ENCODE results near the gene SGCD.

The SGCD gene

GRCh38 chr5:156427315-156427714 lies 100.4 kb downstream of the SGCD start:
- H3K36me3 ChIP-seq (ENCODE audit: control insufficient read depth in 2 of 2, insufficient read depth in 1 of 2, low read length in 2 of 2): no peaks in the 10 kb centered on the region
- no peak overlapping the region for H3K27ac ChIP-seq (ENCODE audit: extremely low read depth, low read depth, low read length)
- ChIA-PET POLR2A (no interaction called here), CTCF (no interaction called here)
- H3K9me3 ChIP-seq (ENCODE audit: control insufficient read depth, insufficient read depth, low read depth, low read length): no peaks in the 10 kb centered on the region
- H3K4me1 ChIP-seq (ENCODE audit: control insufficient read depth, insufficient read depth, low read length): no peaks in the 10 kb centered on the region
- no peak overlapping the region for H3K4me3 ChIP-seq (ENCODE audit: low read depth, low read length)
- TF ChIP-seq ZBTB48 (tag by site-specific recombination; IDR thresholded peaks at IDR 0.05) (no peak), SCRT1 (tag by site-specific recombination; IDR thresholded peaks at IDR 0.05; ENCODE audit: borderline replicate concordance) (no peak), GLIS1 (tag by site-specific recombination; IDR thresholded peaks at IDR 0.05) (no peak), ZNF776 (tag by site-specific recombination; IDR thresholded peaks at IDR 0.05; ENCODE audit: borderline replicate concordance) (no peak), PRDM4 (tag by site-specific recombination; IDR thresholded peaks at IDR 0.05) (no peak), ZNF707 (tag by site-specific recombination; IDR thresholded peaks at IDR 0.05) (no peak), ZSCAN30 (tag by site-specific recombination; IDR thresholded peaks at IDR 0.05) (no peak), ZNF18 (tag by site-specific recombination; IDR thresholded peaks at IDR 0.05) (no peak), ZNF311 (tag by site-specific recombination; IDR thresholded peaks at IDR 0.05; ENCODE audit: borderline replicate concordance) (no peak), ELK4 (IDR thresholded peaks at IDR 0.05; ENCODE audit: borderline replicate concordance, low read depth, low read length) (no peak), ZSCAN23 (tag by site-specific recombination; IDR thresholded peaks at IDR 0.05) (no peak), TSHZ1 (tag by site-specific recombination; IDR thresholded peaks at IDR 0.05; ENCODE audit: borderline replicate concordance) (no peak), ZNF513 (tag by site-specific recombination; IDR thresholded peaks at IDR 0.05) (no peak), RBAK (tag by site-specific recombination; IDR thresholded peaks at IDR 0.05) (no peak)

Measured in HEK293 (cell line).